ENCODE results near the gene STARD10.
"Not testable (repeated sequence)": the region's sequence is repeated elsewhere in the genome, so short reads cannot be mapped to it uniquely, and the experiment has no call there.

Gene STARD10

DNA sequence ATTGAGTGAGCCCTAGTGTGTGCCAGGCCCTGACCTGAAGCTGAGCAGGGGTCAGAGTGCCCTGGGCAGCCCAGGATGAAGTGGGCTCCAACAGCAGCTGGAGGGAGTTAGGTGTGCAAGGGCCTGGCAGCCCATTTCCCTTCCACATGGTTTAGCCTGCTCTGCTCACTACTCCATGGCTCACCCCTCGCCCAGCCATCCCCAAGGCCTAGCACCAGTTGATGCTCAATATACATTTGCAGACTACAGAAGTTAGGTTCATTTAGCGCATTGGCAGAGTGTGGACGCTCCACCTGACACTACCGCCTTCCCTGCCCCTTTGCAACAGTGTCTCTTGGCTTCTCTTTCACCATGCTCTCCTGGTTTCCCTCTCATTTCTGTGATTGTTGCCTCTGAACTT, 24.1 kb upstream of the STARD10 start:
- DNase-seq = no peak
- Histone ChIP-seq H3K27ac (ENCODE audit: insufficient read depth, low read length, poor library complexity, severe bottlenecking) (no peak overlapping the region), H3K27me3 (replicated peaks; ENCODE audit: control insufficient read depth, insufficient read depth, low read length, poor library complexity, severe bottlenecking) (no peaks in the 10 kb centered on the region), H3K9me3 (ENCODE audit: control insufficient read depth, low read length) (no peaks in the 10 kb centered on the region), H3K4me3 (ENCODE audit: insufficient read depth, low read depth, low read length, poor library complexity, severe bottlenecking) (no peak overlapping the region), H3K36me3 (ENCODE audit: control insufficient read depth, insufficient read depth, low read length) (peaks cover 40% of the 10 kb centered on the region), H3K4me1 (ENCODE audit: control insufficient read depth, insufficient read depth, low read length, poor library complexity, severe bottlenecking) (peaks cover 26% of the 10 kb centered on the region)

DNA sequence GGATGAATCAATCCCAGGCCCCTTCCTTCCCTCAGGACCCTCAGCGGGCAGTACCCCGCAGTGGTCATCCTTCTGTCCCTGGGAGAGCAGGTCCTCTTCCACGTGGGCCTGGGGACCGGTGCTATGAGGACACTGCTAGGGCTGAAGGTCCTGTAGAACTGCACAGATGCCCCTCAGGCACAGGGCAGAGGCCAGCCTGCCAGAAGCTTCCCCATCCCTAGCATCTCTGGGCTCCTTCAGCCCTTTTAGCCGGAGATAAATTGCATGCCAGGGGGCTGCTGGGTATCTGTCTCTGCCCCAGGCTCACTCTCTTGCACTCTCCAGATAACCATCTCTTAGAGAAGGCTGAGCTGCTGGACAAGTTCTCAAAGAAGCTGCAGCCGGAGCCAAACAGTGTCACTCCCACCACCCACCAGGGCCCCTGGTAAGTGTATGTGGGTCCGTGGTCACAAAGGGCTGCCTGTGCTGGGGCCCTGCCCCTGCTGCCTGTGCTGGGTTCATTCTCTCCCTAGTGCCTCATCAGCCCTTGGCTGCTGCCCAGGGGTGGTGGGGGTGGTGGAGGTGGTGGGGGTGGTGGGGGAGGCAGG, 22.6 kb upstream of the STARD10 start:
- Histone ChIP-seq H3K27ac (ENCODE audit: insufficient read depth, low read length, poor library complexity, severe bottlenecking) (peak overlapping the region; percentile 100), H3K27me3 (replicated peaks; ENCODE audit: control insufficient read depth, insufficient read depth, low read length, poor library complexity, severe bottlenecking) (no peaks in the 10 kb centered on the region), H3K9me3 (ENCODE audit: control insufficient read depth, low read length) (no peaks in the 10 kb centered on the region), H3K36me3 (ENCODE audit: control insufficient read depth, insufficient read depth, low read length) (peaks cover 33% of the 10 kb centered on the region), H3K4me1 (ENCODE audit: control insufficient read depth, insufficient read depth, low read length, poor library complexity, severe bottlenecking) (peaks cover 27% of the 10 kb centered on the region), H3K4me3 (ENCODE audit: insufficient read depth, low read depth, low read length, poor library complexity, severe bottlenecking) (peak overlapping the region; percentile 86)
- no peak for DNase-seq

DNA sequence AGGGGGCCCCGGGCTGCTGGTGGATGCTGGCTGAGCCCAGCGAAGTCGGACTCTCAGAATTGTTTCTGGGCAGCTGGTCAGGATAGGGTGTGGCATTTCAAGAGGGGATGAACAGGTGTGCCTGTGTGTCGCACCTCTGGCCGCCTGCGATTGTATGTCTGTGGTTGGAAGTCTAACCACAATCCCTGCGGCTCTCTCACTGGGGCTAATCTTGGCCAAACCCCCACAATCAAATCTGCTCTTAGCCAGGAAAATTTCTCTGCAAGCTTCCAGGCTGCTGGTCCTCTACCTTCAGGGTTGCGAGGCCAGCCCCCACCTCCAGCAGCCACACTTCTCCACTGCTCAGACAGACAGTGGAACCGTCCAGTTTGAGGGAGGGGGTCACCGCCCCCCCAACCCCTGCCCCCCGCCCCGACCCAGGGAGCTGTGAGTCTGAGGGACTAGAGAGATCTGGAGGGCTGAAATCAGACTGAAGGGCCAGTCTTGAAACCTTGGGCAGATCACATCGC, 21.3 kb upstream of the STARD10 start:
- Histone ChIP-seq H3K27ac (ENCODE audit: insufficient read depth, low read length, poor library complexity, severe bottlenecking) (peak overlapping the region; percentile 100), H3K9me3 (ENCODE audit: control insufficient read depth, low read length) (no peaks in the 10 kb centered on the region), H3K27me3 (replicated peaks; ENCODE audit: control insufficient read depth, insufficient read depth, low read length, poor library complexity, severe bottlenecking) (no peaks in the 10 kb centered on the region), H3K36me3 (ENCODE audit: control insufficient read depth, insufficient read depth, low read length) (peaks cover 23% of the 10 kb centered on the region), H3K4me3 (ENCODE audit: insufficient read depth, low read depth, low read length, poor library complexity, severe bottlenecking) (peak overlapping the region; percentile 86), H3K4me1 (ENCODE audit: control insufficient read depth, insufficient read depth, low read length, poor library complexity, severe bottlenecking) (peaks cover 19% of the 10 kb centered on the region)
- no peak for DNase-seq

DNA sequence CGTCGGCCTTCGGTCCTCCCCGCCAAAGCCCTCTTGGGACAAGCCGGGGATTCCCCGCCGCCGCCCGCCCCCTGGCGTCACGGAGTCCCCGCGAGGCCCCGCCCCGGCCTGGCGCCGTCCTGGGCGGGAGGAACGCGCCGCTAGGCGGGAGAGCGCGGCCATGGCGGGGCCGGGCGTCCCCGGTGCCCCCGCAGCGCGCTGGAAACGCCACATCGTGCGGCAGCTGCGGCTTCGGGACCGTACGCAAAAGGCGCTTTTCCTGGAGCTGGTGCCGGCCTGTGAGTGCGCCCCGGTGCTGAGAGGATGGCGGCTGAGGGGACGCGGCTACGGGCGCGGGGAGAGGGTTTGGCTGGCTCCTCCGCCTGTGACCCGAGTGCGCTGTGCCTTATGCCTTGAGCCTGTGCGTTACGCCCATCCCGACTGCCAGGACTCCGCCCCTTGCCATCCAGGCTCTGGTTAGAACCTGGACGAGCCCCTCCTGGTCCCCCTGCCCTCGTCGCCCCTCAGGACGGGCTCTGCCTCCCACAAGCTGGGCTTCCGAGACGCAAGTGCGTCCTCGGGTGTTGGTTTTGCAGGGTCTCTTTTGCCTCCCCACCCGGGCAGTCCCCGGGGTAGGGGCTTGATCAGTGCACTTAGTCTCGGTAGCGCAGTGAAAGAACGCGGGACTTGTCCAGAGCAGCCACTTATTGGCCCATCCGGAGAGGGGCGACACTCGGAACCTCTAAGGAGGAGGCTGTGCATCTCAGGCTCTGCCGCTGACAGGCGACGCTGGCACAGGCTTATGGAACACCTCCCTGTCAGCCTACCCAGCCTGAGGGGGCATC, 20.7 kb upstream of the STARD10 start, which contains the start of gene ATG16L2:
Gene ATG16L2, plus strand, starts transcription at position 126 of the 824 bp plus-strand sequence. Its CDS starts 35 bp downstream, at position 161.
- peak within 1 kb of the TSS; percentile 86 for H3K4me3 ChIP-seq (ENCODE audit: insufficient read depth, low read depth, low read length, poor library complexity, severe bottlenecking)
- H3K36me3 ChIP-seq (ENCODE audit: control insufficient read depth, insufficient read depth, low read length) = peaks cover 20% of the 10 kb centered on the region
- no peaks in the 10 kb centered on the region for H3K27me3 ChIP-seq (replicated peaks; ENCODE audit: control insufficient read depth, insufficient read depth, low read length, poor library complexity, severe bottlenecking)
- DNase-seq = peak; percentile 77 to 85 (median 84)
- peak within 1 kb of the TSS; percentile 100 for H3K27ac ChIP-seq (ENCODE audit: insufficient read depth, low read length, poor library complexity, severe bottlenecking)
- H3K9me3 ChIP-seq (ENCODE audit: control insufficient read depth, low read length) = no peaks in the 10 kb centered on the region
- H3K4me1 ChIP-seq (ENCODE audit: control insufficient read depth, insufficient read depth, low read length, poor library complexity, severe bottlenecking) = peaks cover 19% of the 10 kb centered on the region

DNA sequence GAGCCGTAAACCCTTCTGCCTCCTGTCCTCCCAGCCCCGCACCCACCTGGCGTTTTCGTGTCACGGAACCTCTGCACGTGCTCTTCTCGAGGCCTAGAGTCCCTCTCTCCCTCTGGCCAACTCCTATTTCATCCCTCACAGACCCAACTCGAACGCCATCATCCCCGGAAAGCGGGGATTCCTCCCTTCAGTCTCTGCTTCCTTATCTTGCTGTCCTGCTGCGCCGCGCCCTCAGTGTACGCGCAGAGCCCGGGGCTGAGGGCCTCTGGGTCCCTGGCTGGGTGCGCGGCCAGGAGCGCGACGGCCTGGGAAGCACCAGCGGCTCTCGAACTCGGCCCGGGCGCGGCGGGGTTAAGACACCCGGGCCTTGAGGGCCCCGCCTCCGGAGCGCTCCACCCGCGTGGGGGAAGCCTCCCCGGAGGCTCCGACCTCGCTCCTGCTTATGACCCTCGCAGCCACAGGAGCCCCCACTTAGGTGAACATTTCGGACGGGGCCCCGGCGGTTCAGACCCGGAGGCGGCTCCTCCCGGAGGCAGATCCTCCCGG, 20.0 kb upstream of the STARD10 start:
- peak overlapping the region; percentile 100 for H3K27ac ChIP-seq (ENCODE audit: insufficient read depth, low read length, poor library complexity, severe bottlenecking)
- peak overlapping the region; percentile 86 for H3K4me3 ChIP-seq (ENCODE audit: insufficient read depth, low read depth, low read length, poor library complexity, severe bottlenecking)
- H3K27me3 ChIP-seq (replicated peaks; ENCODE audit: control insufficient read depth, insufficient read depth, low read length, poor library complexity, severe bottlenecking) = no peaks in the 10 kb centered on the region
- no peak for DNase-seq
- peaks cover 19% of the 10 kb centered on the region for H3K4me1 ChIP-seq (ENCODE audit: control insufficient read depth, insufficient read depth, low read length, poor library complexity, severe bottlenecking)
- no peaks in the 10 kb centered on the region for H3K9me3 ChIP-seq (ENCODE audit: control insufficient read depth, low read length)
- peaks cover 17% of the 10 kb centered on the region for H3K36me3 ChIP-seq (ENCODE audit: control insufficient read depth, insufficient read depth, low read length)

DNA sequence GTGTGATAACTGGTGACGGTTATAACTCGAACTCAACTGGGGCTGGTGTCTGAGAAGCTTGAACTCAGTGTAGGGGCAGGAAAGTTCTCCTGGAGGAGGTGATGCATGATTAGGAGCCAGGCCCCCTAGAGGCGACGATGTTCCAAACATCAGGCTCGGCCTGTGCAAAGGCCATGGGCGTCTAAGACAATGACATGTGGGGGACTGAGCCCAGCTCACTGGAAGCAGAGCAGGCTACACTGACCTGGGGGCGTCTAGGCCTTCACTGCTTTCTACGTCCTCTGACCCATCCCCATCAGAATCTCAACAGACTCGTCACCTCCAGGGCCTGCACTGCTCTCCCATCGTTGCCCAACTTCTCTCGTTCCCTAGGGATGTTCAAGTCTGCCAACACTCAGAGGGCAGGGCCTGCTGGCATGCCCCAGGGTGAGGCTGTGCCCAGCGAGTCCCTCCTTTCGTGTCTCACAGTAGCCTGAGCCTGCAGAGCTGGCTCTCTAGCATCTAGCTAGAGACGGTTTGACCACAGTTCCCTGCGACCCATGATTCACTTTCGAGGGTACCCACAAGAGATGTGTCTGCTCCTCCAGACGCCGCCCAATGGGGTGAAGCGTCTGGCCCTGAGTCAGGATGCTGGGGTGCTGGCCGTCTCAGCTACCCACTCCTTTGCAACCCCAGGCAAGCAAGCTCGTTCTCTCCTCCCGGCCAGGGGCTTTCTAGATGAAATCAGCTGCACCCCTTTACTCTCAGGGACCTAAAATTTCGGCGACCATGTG, 19.3 kb upstream of the STARD10 start:
- peak; percentile 51 to 74 (median 65) for DNase-seq
- Histone ChIP-seq H3K27me3 (replicated peaks; ENCODE audit: control insufficient read depth, insufficient read depth, low read length, poor library complexity, severe bottlenecking) (no peaks in the 10 kb centered on the region), H3K4me1 (ENCODE audit: control insufficient read depth, insufficient read depth, low read length, poor library complexity, severe bottlenecking) (peaks cover 19% of the 10 kb centered on the region), H3K27ac (ENCODE audit: insufficient read depth, low read length, poor library complexity, severe bottlenecking) (peak overlapping the region; percentile 100), H3K36me3 (ENCODE audit: control insufficient read depth, insufficient read depth, low read length) (peaks cover 11% of the 10 kb centered on the region), H3K4me3 (ENCODE audit: insufficient read depth, low read depth, low read length, poor library complexity, severe bottlenecking) (peak overlapping the region; percentile 86), H3K9me3 (ENCODE audit: control insufficient read depth, low read length) (no peaks in the 10 kb centered on the region)

DNA sequence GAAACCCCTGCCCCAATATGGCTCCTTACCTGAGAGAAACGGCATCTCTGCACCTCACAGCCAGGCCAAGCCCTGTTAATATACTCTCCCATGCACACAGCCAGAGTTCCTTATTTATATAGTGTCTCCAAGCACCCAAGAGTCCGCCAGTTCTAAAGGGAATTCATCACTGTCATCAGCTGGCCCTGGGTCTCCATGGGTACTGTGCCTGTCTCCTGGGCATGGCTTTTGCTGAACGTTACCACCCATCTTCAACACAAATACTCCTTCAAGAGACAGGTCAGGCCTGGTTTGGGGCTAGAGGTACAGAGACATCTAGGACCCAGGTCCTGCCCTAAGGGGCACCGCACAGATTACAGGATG, 18.7 kb upstream of the STARD10 start:
- Histone ChIP-seq H3K4me3 (ENCODE audit: insufficient read depth, low read depth, low read length, poor library complexity, severe bottlenecking) (no peak overlapping the region), H3K9me3 (ENCODE audit: control insufficient read depth, low read length) (no peaks in the 10 kb centered on the region), H3K4me1 (ENCODE audit: control insufficient read depth, insufficient read depth, low read length, poor library complexity, severe bottlenecking) (peaks cover 19% of the 10 kb centered on the region), H3K36me3 (ENCODE audit: control insufficient read depth, insufficient read depth, low read length) (peaks cover 7% of the 10 kb centered on the region), H3K27ac (ENCODE audit: insufficient read depth, low read length, poor library complexity, severe bottlenecking) (peak overlapping the region; percentile 100), H3K27me3 (replicated peaks; ENCODE audit: control insufficient read depth, insufficient read depth, low read length, poor library complexity, severe bottlenecking) (no peaks in the 10 kb centered on the region)
- DNase-seq = no peak

DNA sequence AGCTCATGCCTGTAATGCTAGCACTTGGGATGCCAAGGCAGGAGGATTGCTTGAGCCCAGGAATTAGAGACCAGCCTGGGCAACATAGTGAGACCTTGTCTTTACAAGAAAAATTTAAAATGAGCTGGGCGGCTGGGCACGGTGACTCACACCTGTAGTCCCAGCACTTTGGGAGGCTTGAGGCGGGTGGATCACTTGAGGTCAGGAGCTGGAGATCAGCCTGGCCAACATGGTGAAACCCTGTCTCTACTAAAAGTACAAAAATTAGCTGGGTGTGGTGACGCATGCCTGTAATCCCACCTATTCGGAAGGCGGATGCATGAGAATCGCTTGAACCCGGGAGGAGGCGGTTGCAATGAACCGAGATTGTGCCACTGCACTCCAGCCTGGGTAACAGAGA, 17.8 kb upstream of the STARD10 start:
- not testable (repeated sequence) for H3K36me3 ChIP-seq (ENCODE audit: control insufficient read depth, insufficient read depth, low read length); H3K27ac ChIP-seq (ENCODE audit: insufficient read depth, low read length, poor library complexity, severe bottlenecking); H3K4me3 ChIP-seq (ENCODE audit: insufficient read depth, low read depth, low read length, poor library complexity, severe bottlenecking); H3K9me3 ChIP-seq (ENCODE audit: control insufficient read depth, low read length); H3K27me3 ChIP-seq (replicated peaks; ENCODE audit: control insufficient read depth, insufficient read depth, low read length, poor library complexity, severe bottlenecking); DNase-seq
- peaks cover 19% of the 10 kb centered on the region for H3K4me1 ChIP-seq (ENCODE audit: control insufficient read depth, insufficient read depth, low read length, poor library complexity, severe bottlenecking)

DNA sequence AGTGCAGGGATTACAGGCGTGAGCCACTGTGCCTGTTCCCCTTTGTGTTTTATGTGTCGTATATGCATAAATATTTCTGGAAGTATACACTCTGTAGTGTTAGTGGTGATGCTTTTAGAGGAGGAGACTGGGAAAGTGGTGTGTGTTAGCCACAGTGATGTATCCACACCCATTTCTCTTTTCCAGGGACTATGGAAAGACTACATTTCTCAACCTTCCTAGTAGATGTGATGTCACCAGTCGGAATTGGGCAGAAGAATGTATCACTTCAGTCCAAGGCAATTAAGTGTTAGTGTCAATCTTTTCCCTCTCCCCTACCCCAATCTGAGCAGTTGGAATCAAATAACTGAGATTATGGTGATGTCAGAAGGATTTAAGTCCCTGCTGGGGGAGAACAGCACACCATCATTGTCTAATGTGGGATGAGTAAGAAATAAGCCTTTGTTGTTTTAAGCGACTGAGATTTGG, 14.5 kb upstream of the STARD10 start:
- Histone ChIP-seq H3K4me1 (ENCODE audit: control insufficient read depth, insufficient read depth, low read length, poor library complexity, severe bottlenecking) (peaks cover 6% of the 10 kb centered on the region), H3K36me3 (ENCODE audit: control insufficient read depth, insufficient read depth, low read length) (peaks cover 4% of the 10 kb centered on the region), H3K27ac (ENCODE audit: insufficient read depth, low read length, poor library complexity, severe bottlenecking) (no peak overlapping the region)

More for the DNA sequence above, 14.5 kb upstream of the STARD10 start:
- no peaks in the 10 kb centered on the region for H3K27me3 ChIP-seq (replicated peaks; ENCODE audit: control insufficient read depth, insufficient read depth, low read length, poor library complexity, severe bottlenecking)
- H3K9me3 ChIP-seq (ENCODE audit: control insufficient read depth, low read length) = no peaks in the 10 kb centered on the region
- no peak overlapping the region for H3K4me3 ChIP-seq (ENCODE audit: insufficient read depth, low read depth, low read length, poor library complexity, severe bottlenecking)
- no peak for DNase-seq
